NOMO-1 (cell line): ENCODE data around the gene KRTAP4-6.
"Not testable (repeated sequence)": the region's sequence is repeated elsewhere in the genome, so short reads cannot be mapped to it uniquely, and the experiment has no call there.

Source experiments
- DNase-seq, 2 experiments: peaks; one replicate each; lab custom pipeline; 2025; ENCODE audit not compliant: unreplicated experiment in 2 of 2; lab: John Stamatoyannopoulos, UW

KRTAP4-6 gene

GRCh38 chr17:41108728-41109386 lies 31.5 kb downstream of the KRTAP4-6 start:
- DNase-seq, result peak in 1 of 2 experiments; percentile 36

GRCh38 chr17:41107941-41108450 lies 32.3 kb downstream of the KRTAP4-6 start:
- no peak for DNase-seq

GRCh38 chr17:41105347-41105746 lies 35.0 kb downstream of the KRTAP4-6 start, which contains the start of gene KRTAP4-9:
Gene KRTAP4-9, plus strand, starts transcription at chr17:41105389. Its CDS starts 0 bp downstream, at chr17:41105389.
- not testable (repeated sequence) for DNase-seq

- not testable (repeated sequence) for DNase-seq
Observed at GRCh38 chr17:41104386-41105038, 35.8 kb downstream of the KRTAP4-6 start.

GRCh38 chr17:41103896-41104295 lies 36.4 kb downstream of the KRTAP4-6 start:
- DNase-seq, result no peak

- no peak for DNase-seq
Observed at GRCh38 chr17:41101586-41102259, 38.6 kb downstream of the KRTAP4-6 start, which contains the start of gene KRTAP4-16. Gene KRTAP4-16, minus strand, starts transcription at chr17:41102209. Its CDS starts 0 bp downstream, at chr17:41102209.

- not testable (repeated sequence) for DNase-seq
Observed at GRCh38 chr17:41099682-41100480, 40.5 kb downstream of the KRTAP4-6 start.

GRCh38 chr17:41098481-41098880 lies 41.9 kb downstream of the KRTAP4-6 start:
- DNase-seq, result no peak

GRCh38 chr17:41098042-41098441 lies 42.3 kb downstream of the KRTAP4-6 start, which contains the start of gene KRTAP4-8:
Gene KRTAP4-8, minus strand, starts transcription at chr17:41098142. Its CDS starts 58 bp downstream, at chr17:41098084.
- no peak for DNase-seq

- no peak for DNase-seq
Observed at GRCh38 chr17:41096055-41096454, 44.3 kb downstream of the KRTAP4-6 start.
